Neural progenitor cell (in vitro differentiated cells): Measurements from ENCODE around the gene ZNF274. TPM values are rescaled to one million over a fixed set of nuclear protein-coding genes. Genes with fewer than 3 reads are reported as not detected.
A peak's percentile ranks its signal among the peaks of the same experiment; 100 is the strongest.

Experiments
- DNase-seq: peaks from one replicate; pipeline ENCODE4 v3.0.0-alpha.2; 2016; ENCODE audit warnings: low spot score
- H2AFZ ChIP-seq: fragments of 200-600 bp; sonication (generic); replicated peaks from 2 replicates; pipeline ENCODE4 v1.6.1; 2016; ENCODE audit warnings: antibody characterized with exemption
- H3F3A ChIP-seq: fragments of 200-600 bp; sonication (generic); 2 replicates; pipeline ENCODE4 v1.6.1; 2016; ENCODE audit warnings: antibody characterized with exemption, low read depth
- H3K27ac ChIP-seq: fragments of 200-600 bp; sonication (generic); 2 replicates; pipeline ENCODE4 v1.5.1; 2016; ENCODE audit warnings: mild to moderate bottlenecking
- H3K27me3 ChIP-seq: fragments of 200-600 bp; sonication (generic); 2 replicates; pipeline ENCODE4 v1.6.1; 2016; ENCODE audit warnings: mild to moderate bottlenecking, moderate library complexity
- H3K36me3 ChIP-seq: fragments of 200-600 bp; sonication (generic); 2 replicates; pipeline ENCODE4 v1.5.1; 2016
- H3K4me1 ChIP-seq: fragments of 200-600 bp; sonication (generic); 2 replicates; pipeline ENCODE4 v1.6.1; 2016; ENCODE audit warnings: mixed run types
- H3K4me2 ChIP-seq: fragments of 200-600 bp; sonication (generic); 2 replicates; pipeline ENCODE4 v1.6.1; 2016
- H3K4me3 ChIP-seq: fragments of 200-600 bp; sonication (generic); 2 replicates; pipeline ENCODE4 v1.5.1; 2016
- H3K79me2 ChIP-seq: fragments of 200-600 bp; sonication (generic); 2 replicates; pipeline ENCODE4 v1.6.1; 2016; ENCODE audit warnings: low read depth
- H3K9ac ChIP-seq: fragments of 200-600 bp; sonication (generic); 2 replicates; pipeline ENCODE4 v1.6.1; 2016
- H3K9me3 ChIP-seq: fragments of 200-600 bp; sonication (generic); 2 replicates; pipeline ENCODE4 v1.5.1; 2016; ENCODE audit warnings: low read depth
- H4K20me1 ChIP-seq: fragments of 200-600 bp; sonication (generic); 2 replicates; pipeline ENCODE4 v1.6.1; 2016; ENCODE audit warnings: low read depth
- H3K27ac Mint-ChIP-seq: 3 replicates; pipeline ENCODE4 v1.8.0; 2021; ENCODE audit warnings: mixed read lengths
- H3K27me3 Mint-ChIP-seq: 2 replicates; pipeline ENCODE4 v1.8.0; 2022; ENCODE audit warnings: low read depth, mild to moderate bottlenecking, inconsistent platforms, moderate library complexity, mixed read lengths; ENCODE audit not compliant: insufficient read depth
- H3K36me3 Mint-ChIP-seq: 3 replicates; pipeline ENCODE4 v1.8.0; 2021; ENCODE audit warnings: mixed read lengths
- H3K4me1 Mint-ChIP-seq: 3 replicates; pipeline ENCODE4 v1.8.0; 2021; ENCODE audit warnings: mixed read lengths
- H3K4me3 Mint-ChIP-seq: 3 replicates; pipeline ENCODE4 v1.8.0; 2021; ENCODE audit warnings: mild to moderate bottlenecking, moderate library complexity, mixed read lengths
- H3K9me3 Mint-ChIP-seq: 3 replicates; pipeline ENCODE4 v1.8.0; 2020; ENCODE audit warnings: mixed read lengths
- EZH2 ChIP-seq: fragments of 200-600 bp; sonication (generic); IDR thresholded peaks from 2 replicates; pipeline ENCODE4 v1.6.1; 2017; ENCODE audit warnings: antibody characterized with exemption, mild to moderate bottlenecking, moderate library complexity
- EZH2phosphoT487 ChIP-seq: fragments of 200-600 bp; sonication (generic); IDR thresholded peaks from 2 replicates; pipeline ENCODE4 v1.6.1; 2017; ENCODE audit warnings: antibody characterized with exemption
- total RNA-seq: library from RNA; depleted of rRNA; stranded (reverse); fragments of >200 nt; gene quantifications from 2 replicates; pipeline ENCODE4 v1.2.3, GENCODE V29; 2015; ENCODE audit warnings: low replicate concordance
- TF ChIP-seq, protein P1 (sequence below): fragments of 200-600 bp; sonication (generic); IDR thresholded peaks from 2 replicates; pipeline ENCODE4 v1.5.1; 2017; ENCODE audit warnings: antibody characterized with exemption, mild to moderate bottlenecking

The ZNF274 gene
- total RNA-seq, 1 donor from 2014 or later, result 39.3 TPM

DNA sequence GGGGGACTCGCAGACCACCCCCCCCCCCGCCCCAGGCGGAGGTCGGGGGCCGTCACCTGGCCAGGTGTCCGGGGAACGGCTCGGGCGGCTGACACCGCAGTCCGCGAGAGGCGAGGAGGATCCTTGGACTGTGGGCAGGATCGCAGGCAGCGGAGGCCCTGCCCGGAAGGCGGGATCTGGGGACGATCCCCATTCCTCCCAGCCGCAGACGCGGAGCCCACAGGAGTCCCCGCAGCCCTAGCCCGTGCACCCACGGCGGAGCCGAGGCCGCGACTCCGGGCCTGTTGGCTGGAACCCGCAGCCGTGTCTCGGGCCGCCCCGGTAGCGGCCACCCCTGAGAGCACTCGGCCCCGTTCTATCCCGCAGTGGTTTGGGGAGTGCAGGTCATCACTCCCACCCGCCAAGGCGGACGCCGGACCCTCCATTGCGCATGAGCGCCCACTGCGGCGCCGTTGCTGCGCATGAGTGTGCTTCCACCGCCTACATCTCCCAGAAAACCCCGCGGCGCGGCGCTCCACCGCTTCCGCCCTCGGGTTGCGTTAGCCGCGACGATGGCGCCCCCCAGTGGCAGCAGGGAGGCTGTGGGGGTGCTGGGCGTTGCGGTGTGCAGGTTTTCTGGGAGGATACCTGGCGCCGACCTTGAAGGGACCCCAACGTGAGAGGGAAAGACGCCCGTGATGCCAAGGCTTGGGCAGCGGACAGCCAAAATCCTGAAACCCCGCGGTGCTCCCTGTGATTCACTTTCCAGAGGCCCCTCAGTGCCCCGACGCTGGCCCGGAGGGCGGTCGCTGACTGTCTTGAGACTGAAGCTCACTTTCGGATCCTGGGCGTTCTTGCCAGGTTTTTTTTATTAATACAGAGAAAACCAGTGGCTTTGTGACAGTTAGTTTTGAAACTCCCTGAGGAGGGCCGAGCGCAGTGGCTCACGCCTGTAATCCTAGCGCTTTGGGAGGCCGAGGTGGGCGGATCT is 27.9 kb upstream of the ZNF274 start:
- no peaks in the 10 kb centered on the region for H3K4me1 ChIP-seq
- Mint-ChIP-seq H3K9me3 (peaks cover 62% of the 10 kb centered on the region), H3K4me3 (peak overlapping the region; percentile 85), H3K4me1 (peaks cover 5% of the 10 kb centered on the region), H3K27ac (no peak overlapping the region), H3K27me3 (peaks cover 2% of the 10 kb centered on the region), H3K36me3 (peaks cover 8% of the 10 kb centered on the region)
- H3K9me3 ChIP-seq, result no peaks in the 10 kb centered on the region
- H3K9ac ChIP-seq, result peak overlapping the region; percentile 76
- peaks cover 35% of the 10 kb centered on the region for H3K79me2 ChIP-seq
- H2AFZ ChIP-seq, result peak overlapping the region; percentile 89
- no peaks in the 10 kb centered on the region for H4K20me1 ChIP-seq
- H3K27ac ChIP-seq, result peak overlapping the region; percentile 54
- H3F3A ChIP-seq, result peaks cover 7% of the 10 kb centered on the region
- no peaks in the 10 kb centered on the region for H3K27me3 ChIP-seq
- peak overlapping the region; percentile 87 for H3K4me2 ChIP-seq
- DNase-seq, result peak; percentile 99
- H3K4me3 ChIP-seq, result peak overlapping the region; percentile 74
- no peaks in the 10 kb centered on the region for H3K36me3 ChIP-seq
- no peak for TF ChIP-seq EZH2phosphoT487
- TF ChIP-seq EZH2, result no peak
- TF ChIP-seq, protein P1, sequence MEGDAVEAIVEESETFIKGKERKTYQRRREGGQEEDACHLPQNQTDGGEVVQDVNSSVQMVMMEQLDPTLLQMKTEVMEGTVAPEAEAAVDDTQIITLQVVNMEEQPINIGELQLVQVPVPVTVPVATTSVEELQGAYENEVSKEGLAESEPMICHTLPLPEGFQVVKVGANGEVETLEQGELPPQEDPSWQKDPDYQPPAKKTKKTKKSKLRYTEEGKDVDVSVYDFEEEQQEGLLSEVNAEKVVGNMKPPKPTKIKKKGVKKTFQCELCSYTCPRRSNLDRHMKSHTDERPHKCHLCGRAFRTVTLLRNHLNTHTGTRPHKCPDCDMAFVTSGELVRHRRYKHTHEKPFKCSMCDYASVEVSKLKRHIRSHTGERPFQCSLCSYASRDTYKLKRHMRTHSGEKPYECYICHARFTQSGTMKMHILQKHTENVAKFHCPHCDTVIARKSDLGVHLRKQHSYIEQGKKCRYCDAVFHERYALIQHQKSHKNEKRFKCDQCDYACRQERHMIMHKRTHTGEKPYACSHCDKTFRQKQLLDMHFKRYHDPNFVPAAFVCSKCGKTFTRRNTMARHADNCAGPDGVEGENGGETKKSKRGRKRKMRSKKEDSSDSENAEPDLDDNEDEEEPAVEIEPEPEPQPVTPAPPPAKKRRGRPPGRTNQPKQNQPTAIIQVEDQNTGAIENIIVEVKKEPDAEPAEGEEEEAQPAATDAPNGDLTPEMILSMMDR, result peak; percentile 98

DNA sequence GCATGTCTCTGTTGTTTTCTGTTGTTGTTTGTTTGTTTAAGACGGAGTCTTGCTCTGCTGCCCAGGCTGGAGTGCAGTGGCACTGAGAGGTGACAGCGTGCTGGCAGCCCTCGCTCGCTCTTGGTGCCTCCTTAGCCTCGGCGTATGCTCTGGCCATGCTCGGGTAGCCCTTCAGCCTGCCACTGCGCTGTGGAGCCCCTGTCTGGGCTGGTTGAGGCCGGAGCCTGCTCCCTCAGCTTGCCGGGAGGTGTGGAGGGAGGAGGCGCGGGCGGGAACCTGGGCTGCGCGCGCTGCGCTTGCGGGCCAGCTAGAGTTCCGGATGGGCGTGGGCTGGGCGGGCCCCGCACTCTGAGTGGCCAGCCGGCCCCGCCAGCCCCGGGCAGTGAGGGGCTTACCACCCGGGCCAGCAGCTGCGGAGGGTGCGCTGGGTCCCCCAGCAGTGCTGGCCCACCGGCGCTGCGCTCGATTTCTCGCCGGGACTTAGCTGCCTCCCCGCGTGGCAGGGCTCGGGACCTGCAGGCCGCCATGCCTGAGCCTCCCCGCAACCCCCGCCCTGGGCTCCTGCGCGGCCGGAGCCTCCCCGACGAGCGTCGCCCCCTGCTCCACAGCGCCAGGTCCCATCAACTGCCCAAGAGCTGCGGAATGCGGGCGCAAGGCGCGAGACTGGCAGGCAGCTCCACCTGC is 25.7 kb upstream of the ZNF274 start:
- TF ChIP-seq EZH2 (no peak), EZH2phosphoT487 (no peak)
- TF ChIP-seq, protein P1, result no peak
- no peaks in the 10 kb centered on the region for H3K36me3 ChIP-seq
- no peaks in the 10 kb centered on the region for H3K27me3 ChIP-seq
- peaks cover 7% of the 10 kb centered on the region for H3F3A ChIP-seq
- Mint-ChIP-seq H3K4me1 (peaks cover 3% of the 10 kb centered on the region), H3K27ac (no peak overlapping the region), H3K9me3 (peaks cover 55% of the 10 kb centered on the region), H3K4me3 (no peak overlapping the region), H3K27me3 (peaks cover 2% of the 10 kb centered on the region), H3K36me3 (peaks cover 3% of the 10 kb centered on the region)
- no peak for DNase-seq
- no peak overlapping the region for H3K4me3 ChIP-seq
- H3K79me2 ChIP-seq, result peaks cover 23% of the 10 kb centered on the region
- no peaks in the 10 kb centered on the region for H4K20me1 ChIP-seq
- H2AFZ ChIP-seq, result no peak overlapping the region
- H3K9ac ChIP-seq, result no peak overlapping the region
- H3K9me3 ChIP-seq, result no peaks in the 10 kb centered on the region
- H3K27ac ChIP-seq, result no peak overlapping the region
- no peaks in the 10 kb centered on the region for H3K4me1 ChIP-seq
- H3K4me2 ChIP-seq, result no peak overlapping the region

DNA sequence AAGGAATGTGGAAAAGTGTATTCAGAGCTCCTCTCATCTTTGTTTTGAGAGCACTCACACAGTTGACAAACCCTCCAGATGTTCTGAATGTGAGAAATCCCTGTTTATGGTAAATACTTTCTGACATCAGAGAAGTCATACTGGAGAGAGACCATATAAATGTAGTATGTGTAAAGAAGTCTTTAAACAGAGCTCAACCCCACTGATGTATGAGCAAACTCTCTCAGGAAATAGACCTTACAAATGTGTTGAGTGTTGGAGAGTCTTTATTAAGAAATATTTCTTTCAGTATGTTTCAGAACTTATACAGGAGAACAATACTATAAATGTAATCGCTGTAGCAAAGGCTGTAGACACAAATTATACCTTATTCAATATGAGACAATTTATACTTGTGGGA is 16.6 kb upstream of the ZNF274 start:
- Histone ChIP-seq H4K20me1 (no peaks in the 10 kb centered on the region), H3K4me2 (no peak overlapping the region), H2AFZ (no peak overlapping the region), H3K4me1 (no peaks in the 10 kb centered on the region), H3K4me3 (no peak overlapping the region), H3F3A (no peaks in the 10 kb centered on the region), H3K9me3 (peaks cover 18% of the 10 kb centered on the region), H3K27ac (no peak overlapping the region), H3K9ac (no peak overlapping the region), H3K79me2 (no peaks in the 10 kb centered on the region), H3K36me3 (no peaks in the 10 kb centered on the region), H3K27me3 (no peaks in the 10 kb centered on the region)
- TF ChIP-seq EZH2, result no peak
- TF ChIP-seq EZH2phosphoT487, result no peak
- TF ChIP-seq, protein P1, result no peak
- DNase-seq, result no peak
- H3K4me1 Mint-ChIP-seq, result no peaks in the 10 kb centered on the region
- peaks cover 8% of the 10 kb centered on the region for H3K36me3 Mint-ChIP-seq
- H3K27ac Mint-ChIP-seq, result no peak overlapping the region
- H3K4me3 Mint-ChIP-seq, result no peak overlapping the region
- H3K9me3 Mint-ChIP-seq, result peaks cover 62% of the 10 kb centered on the region
- H3K27me3 Mint-ChIP-seq, result peaks cover 4% of the 10 kb centered on the region
